Measurements from ENCODE around the gene PASK. TPM values are rescaled to one million over a fixed set of nuclear protein-coding genes. Genes with fewer than 3 reads are reported as not detected.

Gene PASK
- polyA plus RNA-seq, 3 donors, result 0.56 to 4.3 (median 0.70) TPM

- H3K4me3 Mint-ChIP-seq, result peak overlapping the region; percentile 91 to 97
Observed at GRCh38 chr2:241103176-241103595, 46.1 kb downstream of the PASK start.

GRCh38 chr2:241102239-241102803, 47.0 kb downstream of the PASK start, which contains the start of gene MTERF4:
Gene MTERF4 (minus strand): TSS chr2:241102287. CDS start chr2:241102273, 14 bp downstream.
- peak within 1 kb of the TSS; percentile 76 to 87 (median 84) for H3K4me3 ChIP-seq (replicated peaks in 1 of 3; ENCODE audit: low read depth in 2 of 3, low read length in 3 of 3)
- peaks cover 22 to 23% of the 10 kb centered on the region in 2 donors for H3K36me3 Mint-ChIP-seq
- no peaks in the 10 kb centered on the region for H3K9me3 Mint-ChIP-seq
- no peak for TF ChIP-seq CTCF (IDR thresholded peaks at IDR 0.05)
- H3K36me3 ChIP-seq (replicated peaks in 1 of 2; ENCODE audit: control insufficient read depth in 1 of 2, insufficient read depth in 2 of 2, low read length in 2 of 2), result peaks cover 24 to 29% of the 10 kb centered on the region in 2 donors
- under 1% methylated on average over 53 of the region's 56 CpGs for WGBS (ENCODE audit: insufficient coverage)
- peak within 1 kb of the TSS; percentile 25 to 82 for H3K27ac ChIP-seq (ENCODE audit: low read depth in 1 of 2, low read length in 2 of 2)
- peaks cover 16 to 24% of the 10 kb centered on the region in 2 donors for H3K4me1 ChIP-seq (ENCODE audit: control insufficient read depth in 1 of 2, insufficient read depth in 2 of 2, low read length in 2 of 2)
- peak; percentile 67 to 73 (median 73) for DNase-seq
- H4K20me1 ChIP-seq (ENCODE audit: insufficient read depth, low read length), result peaks cover 12% of the 10 kb centered on the region
- intact Hi-C loops (cut with micrococcal nuclease), result no loop called here
- peak within 1 kb of the TSS; percentile 91 to 97 for H3K4me3 Mint-ChIP-seq
- peaks cover 42% of the 10 kb centered on the region for H3K79me2 ChIP-seq (ENCODE audit: insufficient read depth, low read length)
- H3K27ac Mint-ChIP-seq, result peak within 1 kb of the TSS; percentile 68 to 94 (median 88)
- peak within 1 kb of the TSS; percentile 95 for H2AFZ ChIP-seq (ENCODE audit: insufficient read depth, low read depth, low read length, poor library complexity, severe bottlenecking)
- peak within 1 kb of the TSS; percentile 85 for H3K9ac ChIP-seq (ENCODE audit: insufficient read depth, low read length, poor library complexity, severe bottlenecking)
- peaks cover 0 to 6% (median 0%) of the 10 kb centered on the region in 3 donors for H3K27me3 Mint-ChIP-seq (ENCODE audit: low read depth in 3 of 3)
- peaks cover 26% of the 10 kb centered on the region for H3K4me1 Mint-ChIP-seq
- H3K27me3 ChIP-seq (ENCODE audit: control insufficient read depth in 2 of 2, insufficient read depth in 2 of 2, low read length in 2 of 2), result no peaks in the 10 kb centered on the region
- H3K4me2 ChIP-seq (replicated peaks; ENCODE audit: extremely low read depth, low read length, poor library complexity, severe bottlenecking), result peak within 1 kb of the TSS; percentile 85
- no peaks in the 10 kb centered on the region for H3K9me3 ChIP-seq (replicated peaks in 1 of 2; ENCODE audit: control insufficient read depth in 1 of 2, insufficient read depth in 1 of 2, low read length in 2 of 2)

More at GRCh38 chr2:241103176-241103595, 46.1 kb downstream of the PASK start:
- H2AFZ ChIP-seq (ENCODE audit: insufficient read depth, low read depth, low read length, poor library complexity, severe bottlenecking), result peak overlapping the region; percentile 95
- H3K9me3 ChIP-seq (replicated peaks in 1 of 2; ENCODE audit: control insufficient read depth in 1 of 2, insufficient read depth in 1 of 2, low read length in 2 of 2), result no peaks in the 10 kb centered on the region
- H3K4me3 ChIP-seq (replicated peaks in 1 of 3; ENCODE audit: low read depth in 2 of 3, low read length in 3 of 3), result peak overlapping the region in 2 of 3 experiments; percentile 84 to 87
- peaks cover 26% of the 10 kb centered on the region for H3K4me1 Mint-ChIP-seq
- peaks cover 18 to 22% of the 10 kb centered on the region in 2 donors for H3K36me3 Mint-ChIP-seq
- H3K27ac Mint-ChIP-seq, result no peak overlapping the region
- H3K9ac ChIP-seq (ENCODE audit: insufficient read depth, low read length, poor library complexity, severe bottlenecking), result no peak overlapping the region
- H4K20me1 ChIP-seq (ENCODE audit: insufficient read depth, low read length), result peaks cover 4% of the 10 kb centered on the region
- no peaks in the 10 kb centered on the region for H3K27me3 ChIP-seq (ENCODE audit: control insufficient read depth in 2 of 2, insufficient read depth in 2 of 2, low read length in 2 of 2)
- intact Hi-C loops (cut with micrococcal nuclease), result no loop called here
- H3K4me2 ChIP-seq (replicated peaks; ENCODE audit: extremely low read depth, low read length, poor library complexity, severe bottlenecking), result peak overlapping the region; percentile 85
- no peak overlapping the region for H3K27ac ChIP-seq (ENCODE audit: low read depth in 1 of 2, low read length in 2 of 2)
- peaks cover 0 to 6% (median 0%) of the 10 kb centered on the region in 3 donors for H3K27me3 Mint-ChIP-seq (ENCODE audit: low read depth in 3 of 3)
- H3K36me3 ChIP-seq (replicated peaks in 1 of 2; ENCODE audit: control insufficient read depth in 1 of 2, insufficient read depth in 2 of 2, low read length in 2 of 2), result peaks cover 15 to 20% of the 10 kb centered on the region in 2 donors
- H3K9me3 Mint-ChIP-seq, result no peaks in the 10 kb centered on the region
- TF ChIP-seq CTCF (IDR thresholded peaks at IDR 0.05), result no peak
- peaks cover 16 to 24% of the 10 kb centered on the region in 2 donors for H3K4me1 ChIP-seq (ENCODE audit: control insufficient read depth in 1 of 2, insufficient read depth in 2 of 2, low read length in 2 of 2)
- no peak for DNase-seq
- peaks cover 36% of the 10 kb centered on the region for H3K79me2 ChIP-seq (ENCODE audit: insufficient read depth, low read length)
- WGBS (ENCODE audit: insufficient coverage), result 40% methylated on average over 3 of the region's 5 CpGs
